Trophoblast cell (in vitro differentiated cells and primary cell): ENCODE results near the gene EFR3B.

Experiments used
- DNase-seq, 2 donors: peaks; one replicate each; pipeline ENCODE4 v3.0.0-alpha.2; 2016
- H2AFZ ChIP-seq: 2 replicates; pipeline ENCODE4 v1.6.1; 2013; ENCODE audit warnings: low read length, moderate library complexity, mild to moderate bottlenecking; ENCODE audit not compliant: insufficient read depth, poor library complexity
- H2AK5ac ChIP-seq: 2 replicates; pipeline ENCODE4 v1.6.1; 2013; ENCODE audit warnings: mild to moderate bottlenecking, low read length
- H2BK120ac ChIP-seq: 2 replicates; pipeline ENCODE4 v1.6.1; 2013; ENCODE audit warnings: low read length, mild to moderate bottlenecking, moderate library complexity; ENCODE audit not compliant: insufficient read depth, poor library complexity
- H2BK12ac ChIP-seq: 2 replicates; pipeline ENCODE4 v1.6.1; 2013; ENCODE audit warnings: mild to moderate bottlenecking, low read length, moderate library complexity
- H2BK5ac ChIP-seq: 2 replicates; pipeline ENCODE4 v1.6.1; 2013; ENCODE audit warnings: low read length, low read depth, moderate library complexity, mild to moderate bottlenecking; ENCODE audit not compliant: poor library complexity
- H3K14ac ChIP-seq: 2 replicates; pipeline ENCODE4 v1.6.1; 2013; ENCODE audit warnings: mild to moderate bottlenecking, low read length
- H3K18ac ChIP-seq: 2 replicates; pipeline ENCODE4 v1.6.1; 2013; ENCODE audit warnings: mild to moderate bottlenecking, low read length
- H3K23ac ChIP-seq: 2 replicates; pipeline ENCODE4 v1.6.1; 2013; ENCODE audit warnings: low read length
- H3K27ac ChIP-seq: 2 replicates; pipeline ENCODE4 v1.5.1; 2013; ENCODE audit warnings: low read depth, mild to moderate bottlenecking, inconsistent platforms, low read length, moderate library complexity
- H3K27me3 ChIP-seq: 2 replicates; pipeline ENCODE4 v1.6.1; 2013; ENCODE audit warnings: inconsistent platforms, mild to moderate bottlenecking, low read length, moderate library complexity; ENCODE audit not compliant: insufficient read depth
- H3K36me3 ChIP-seq, 2 experiments: 1 replicate in 1 of 2; 2 replicates in 1 of 2; pipeline ENCODE4 v1.6.1; 2013; ENCODE audit warnings: low read length in 2 of 2, mild to moderate bottlenecking in 2 of 2, moderate library complexity in 1 of 2; ENCODE audit not compliant: insufficient read depth in 2 of 2, control insufficient read depth in 1 of 2
- H3K4ac ChIP-seq: 2 replicates; pipeline ENCODE4 v1.6.1; 2013; ENCODE audit warnings: low read depth, mild to moderate bottlenecking, low read length, moderate library complexity
- H3K4me1 ChIP-seq, 2 experiments: 1 replicate in 1 of 2; 2 replicates in 1 of 2; pipeline ENCODE4 v1.6.1; 2013; ENCODE audit warnings: low read length in 2 of 2, mild to moderate bottlenecking in 2 of 2, moderate library complexity in 1 of 2; ENCODE audit not compliant: insufficient read depth in 2 of 2, control insufficient read depth in 1 of 2
- H3K4me2 ChIP-seq: 2 replicates; pipeline ENCODE4 v1.6.1; 2013; ENCODE audit warnings: inconsistent platforms, mild to moderate bottlenecking, low read length, moderate library complexity
- H3K4me3 ChIP-seq: 2 replicates; pipeline ENCODE4 v1.5.1; 2013; ENCODE audit warnings: mild to moderate bottlenecking, low read depth, low read length, inconsistent platforms
- H3K79me1 ChIP-seq: one replicate; pipeline ENCODE4 v1.6.1; 2013; ENCODE audit warnings: low read length
- H3K79me2 ChIP-seq: 2 replicates; pipeline ENCODE4 v1.6.1; 2013; ENCODE audit warnings: low read length, mild to moderate bottlenecking; ENCODE audit not compliant: control insufficient read depth, insufficient read depth, poor library complexity
- H3K9ac ChIP-seq: 2 replicates; pipeline ENCODE4 v1.6.1; 2013; ENCODE audit warnings: mild to moderate bottlenecking, low read length
- H3K9me3 ChIP-seq: 2 replicates; pipeline ENCODE4 v1.6.1; 2013; ENCODE audit warnings: low read depth, mild to moderate bottlenecking, control low read depth, inconsistent platforms, low read length; ENCODE audit not compliant: insufficient read depth
- H4K12ac ChIP-seq: 2 replicates; pipeline ENCODE4 v1.6.1; 2013; ENCODE audit warnings: low read depth, mild to moderate bottlenecking, low read length, moderate library complexity
- H4K8ac ChIP-seq: 2 replicates; pipeline ENCODE4 v1.6.1; 2013; ENCODE audit warnings: low read depth, mild to moderate bottlenecking, low read length, moderate library complexity
- H4K91ac ChIP-seq: one replicate; pipeline ENCODE4 v1.6.1; 2013; ENCODE audit warnings: low read depth, mild to moderate bottlenecking, low read length, moderate library complexity
- WGBS: extraction: QIAGEN DNeasy Blood & Tissue Kit; methylation state at CpG from one replicate; pipeline ENCODE4 v1.1.7; 2013; ENCODE audit warnings: missing lambda C conversion rate; ENCODE audit not compliant: insufficient read length, insufficient coverage; ENCODE audit errors: extremely low coverage; 5-methylcytosine and 5-hydroxymethylcytosine counted together

EFR3B gene

GRCh38 chr2:25044990-25045389, 3.1 kb downstream of the EFR3B start:
- H2AFZ ChIP-seq, result no peak overlapping the region
- no peak overlapping the region for H3K4ac ChIP-seq
- H3K23ac ChIP-seq, result no peak overlapping the region
- H3K4me2 ChIP-seq, result no peak overlapping the region
- no peaks in the 10 kb centered on the region for H3K36me3 ChIP-seq
- H3K14ac ChIP-seq, result no peak overlapping the region
- H3K9ac ChIP-seq, result no peak overlapping the region
- peaks cover 4% of the 10 kb centered on the region for H3K27me3 ChIP-seq
- no peak overlapping the region for H2BK5ac ChIP-seq
- no peak overlapping the region for H2AK5ac ChIP-seq
- no peak overlapping the region for H4K12ac ChIP-seq
- no peak overlapping the region for H3K18ac ChIP-seq
- H3K4me3 ChIP-seq, result no peak overlapping the region
- H2BK12ac ChIP-seq, result no peak overlapping the region
- H3K4me1 ChIP-seq, result peaks cover 8 to 19% of the 10 kb centered on the region in 2 experiments
- H4K91ac ChIP-seq, result no peak overlapping the region
- H3K79me1 ChIP-seq, result peaks cover 3% of the 10 kb centered on the region
- peaks cover 2% of the 10 kb centered on the region for H3K79me2 ChIP-seq
- H3K9me3 ChIP-seq, result peaks cover 5% of the 10 kb centered on the region
- H2BK120ac ChIP-seq, result no peak overlapping the region
- no peak overlapping the region for H4K8ac ChIP-seq
- H3K27ac ChIP-seq, result no peak overlapping the region
- no CpG with 5 or more reads among the region's 6 CpGs for WGBS
- no peak for DNase-seq

- no peak overlapping the region for H3K18ac ChIP-seq
- no peak overlapping the region for H3K4me2 ChIP-seq
- no peaks in the 10 kb centered on the region for H3K79me2 ChIP-seq
- H2AFZ ChIP-seq, result no peak overlapping the region
- no peak overlapping the region for H4K8ac ChIP-seq
- H3K27me3 ChIP-seq, result no peaks in the 10 kb centered on the region
- H3K27ac ChIP-seq, result no peak overlapping the region
- no peaks in the 10 kb centered on the region for H3K79me1 ChIP-seq
- WGBS, result no CpG with 5 or more reads among the region's 4 CpGs
- H4K12ac ChIP-seq, result no peak overlapping the region
- no peak overlapping the region for H3K14ac ChIP-seq
- DNase-seq, result no peak
- H2BK120ac ChIP-seq, result no peak overlapping the region
- H2AK5ac ChIP-seq, result no peak overlapping the region
- no peak overlapping the region for H3K4me3 ChIP-seq
- H3K9me3 ChIP-seq, result peaks cover 3% of the 10 kb centered on the region
- H3K9ac ChIP-seq, result no peak overlapping the region
- no peak overlapping the region for H2BK5ac ChIP-seq
- H4K91ac ChIP-seq, result no peak overlapping the region
- no peaks in the 10 kb centered on the region for H3K36me3 ChIP-seq
- H3K23ac ChIP-seq, result no peak overlapping the region
- H3K4ac ChIP-seq, result no peak overlapping the region
- H2BK12ac ChIP-seq, result no peak overlapping the region
- H3K4me1 ChIP-seq, result no peaks in the 10 kb centered on the region
These were observed 7.5 kb downstream of the EFR3B start for GRCh38 chr2:25049422-25049821.

GRCh38 chr2:25050128-25050527, 8.3 kb downstream of the EFR3B start:
- Histone ChIP-seq H3K9ac (no peak overlapping the region), H2BK120ac (no peak overlapping the region), H4K91ac (no peak overlapping the region), H2AFZ (no peak overlapping the region), H3K14ac (no peak overlapping the region), H3K36me3 (no peaks in the 10 kb centered on the region), H4K8ac (no peak overlapping the region), H3K79me2 (no peaks in the 10 kb centered on the region), H3K27me3 (no peaks in the 10 kb centered on the region), H3K4me3 (no peak overlapping the region), H3K4me1 (no peaks in the 10 kb centered on the region), H4K12ac (no peak overlapping the region), H3K18ac (no peak overlapping the region), H3K23ac (no peak overlapping the region), H3K79me1 (no peaks in the 10 kb centered on the region), H2AK5ac (no peak overlapping the region), H3K9me3 (peaks cover 3% of the 10 kb centered on the region), H3K4ac (no peak overlapping the region), H2BK5ac (no peak overlapping the region), H3K4me2 (no peak overlapping the region), H3K27ac (no peak overlapping the region), H2BK12ac (no peak overlapping the region)
- no peak for DNase-seq

GRCh38 chr2:25053041-25053440, 11.2 kb downstream of the EFR3B start:
- Histone ChIP-seq H3K14ac (no peak overlapping the region), H3K4me3 (no peak overlapping the region), H2AK5ac (no peak overlapping the region), H3K36me3 (no peaks in the 10 kb centered on the region), H4K91ac (no peak overlapping the region), H3K9me3 (no peaks in the 10 kb centered on the region), H3K9ac (no peak overlapping the region), H4K8ac (no peak overlapping the region), H2AFZ (no peak overlapping the region), H2BK5ac (no peak overlapping the region), H3K4me1 (no peaks in the 10 kb centered on the region), H3K79me1 (no peaks in the 10 kb centered on the region), H4K12ac (no peak overlapping the region), H3K18ac (no peak overlapping the region), H2BK12ac (no peak overlapping the region), H3K27ac (no peak overlapping the region), H3K79me2 (no peaks in the 10 kb centered on the region), H3K23ac (no peak overlapping the region), H3K4ac (no peak overlapping the region), H2BK120ac (no peak overlapping the region), H3K4me2 (no peak overlapping the region), H3K27me3 (no peaks in the 10 kb centered on the region)
- whole genome bisulfite sequencing, result no CpG with 5 or more reads among the region's 3 CpGs
- DNase-seq, result no peak
